IPS-NIHi7 (cell line): ENCODE results near the gene YIPF2.

Experiments
- DNase-seq: peaks from one replicate; pipeline ENCODE4 v3.0.0; 2012; ENCODE audit warnings: mixed read lengths; ENCODE audit errors: extremely low spot score

Gene YIPF2

DNA sequence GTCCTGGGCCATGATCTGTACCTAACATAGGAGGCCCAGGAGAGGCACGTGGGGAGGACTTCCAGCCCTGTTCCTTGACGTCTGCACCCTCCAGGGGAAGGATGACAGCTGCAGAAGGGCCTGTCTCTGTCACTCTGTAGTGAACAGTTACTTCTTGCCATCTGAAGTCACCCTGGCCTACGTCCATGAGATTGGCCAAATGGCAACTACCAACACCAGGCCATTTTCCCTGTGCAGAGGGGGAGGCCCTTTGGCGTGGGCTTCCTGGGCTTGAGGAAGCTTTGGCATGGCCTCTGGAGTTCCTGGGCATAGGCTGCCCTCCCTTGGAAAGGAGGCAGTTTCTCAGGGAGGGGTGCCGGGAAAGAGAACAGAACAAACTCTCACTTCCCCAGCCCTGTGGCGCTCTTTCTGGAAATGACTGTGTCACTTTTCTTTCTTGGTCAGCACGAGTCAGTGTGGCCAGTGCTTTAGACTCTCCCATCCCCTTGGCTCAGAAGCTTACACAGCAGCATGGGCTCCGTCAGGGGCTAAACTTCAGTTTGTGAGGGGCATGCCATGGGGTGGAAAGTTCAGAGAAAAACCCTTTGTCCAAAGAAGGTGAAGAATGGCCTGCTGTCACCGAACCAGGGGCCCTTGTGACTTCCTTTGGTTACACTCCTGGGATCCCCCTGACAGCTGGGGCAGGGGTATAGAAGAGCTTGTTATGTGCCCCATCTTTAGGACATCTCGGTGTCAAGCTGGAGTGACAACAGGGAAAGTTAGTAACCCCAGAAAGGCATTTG lies 51.8 kb downstream of the YIPF2 start:
- no peak for DNase-seq

DNA sequence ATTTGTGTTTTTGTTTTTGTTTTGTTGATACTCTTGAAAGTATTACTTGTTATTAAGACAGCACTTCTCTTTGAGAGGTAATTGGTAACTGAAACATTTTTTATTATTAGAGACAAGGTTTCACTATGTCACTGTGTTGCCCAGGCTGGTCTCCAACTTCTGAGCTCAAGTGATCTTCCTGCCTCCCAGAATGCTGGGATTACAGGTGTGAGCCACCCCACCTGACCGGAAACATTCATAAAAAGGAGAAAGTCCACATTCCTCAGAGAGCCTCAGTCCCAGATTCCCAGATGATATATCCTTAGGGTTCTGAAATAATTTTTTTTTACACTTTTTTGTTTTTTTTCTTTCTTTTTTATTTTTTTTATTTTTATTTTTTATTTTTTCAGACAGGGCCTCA lies 54.4 kb downstream of the YIPF2 start:
- no peak for DNase-seq

GRCh38 chr19:10872546-10873107 lies 55.8 kb downstream of the YIPF2 start:
- DNase-seq: no peak
